ENCODE data around the gene IL1RAPL2.

IL1RAPL2 gene

DNA sequence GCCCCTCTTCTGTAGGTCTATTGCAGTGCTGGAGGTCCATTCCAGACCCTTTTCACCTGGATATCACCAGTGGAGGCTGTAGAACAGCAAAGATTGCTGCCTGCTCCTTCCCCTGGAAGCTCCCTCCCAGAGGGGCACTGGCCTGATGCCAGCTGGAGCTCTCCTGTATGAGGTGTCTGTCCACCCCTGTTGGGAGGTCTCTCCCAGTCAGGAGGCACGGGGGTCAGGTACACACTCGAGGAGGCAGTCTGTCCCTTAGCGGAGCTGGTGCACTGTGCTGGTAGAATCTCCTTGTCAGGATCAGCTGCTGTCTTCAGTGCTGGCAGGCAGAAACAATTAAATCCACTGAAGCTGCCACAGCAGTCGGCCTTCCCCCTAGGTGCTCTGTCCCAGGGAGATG lies 276.6 kb downstream of the IL1RAPL2 start:
- TF ChIP-seq BCL11A (tag by site-specific recombination; IDR thresholded peaks at IDR 0.05; ENCODE audit: low read depth) = no peak
- no peak for TF ChIP-seq ZNF184 (tag by site-specific recombination; IDR thresholded peaks at IDR 0.05)
- TF ChIP-seq ZNF626 (tag by site-specific recombination; IDR thresholded peaks at IDR 0.05) = no peak
- TF ChIP-seq, protein P1, sequence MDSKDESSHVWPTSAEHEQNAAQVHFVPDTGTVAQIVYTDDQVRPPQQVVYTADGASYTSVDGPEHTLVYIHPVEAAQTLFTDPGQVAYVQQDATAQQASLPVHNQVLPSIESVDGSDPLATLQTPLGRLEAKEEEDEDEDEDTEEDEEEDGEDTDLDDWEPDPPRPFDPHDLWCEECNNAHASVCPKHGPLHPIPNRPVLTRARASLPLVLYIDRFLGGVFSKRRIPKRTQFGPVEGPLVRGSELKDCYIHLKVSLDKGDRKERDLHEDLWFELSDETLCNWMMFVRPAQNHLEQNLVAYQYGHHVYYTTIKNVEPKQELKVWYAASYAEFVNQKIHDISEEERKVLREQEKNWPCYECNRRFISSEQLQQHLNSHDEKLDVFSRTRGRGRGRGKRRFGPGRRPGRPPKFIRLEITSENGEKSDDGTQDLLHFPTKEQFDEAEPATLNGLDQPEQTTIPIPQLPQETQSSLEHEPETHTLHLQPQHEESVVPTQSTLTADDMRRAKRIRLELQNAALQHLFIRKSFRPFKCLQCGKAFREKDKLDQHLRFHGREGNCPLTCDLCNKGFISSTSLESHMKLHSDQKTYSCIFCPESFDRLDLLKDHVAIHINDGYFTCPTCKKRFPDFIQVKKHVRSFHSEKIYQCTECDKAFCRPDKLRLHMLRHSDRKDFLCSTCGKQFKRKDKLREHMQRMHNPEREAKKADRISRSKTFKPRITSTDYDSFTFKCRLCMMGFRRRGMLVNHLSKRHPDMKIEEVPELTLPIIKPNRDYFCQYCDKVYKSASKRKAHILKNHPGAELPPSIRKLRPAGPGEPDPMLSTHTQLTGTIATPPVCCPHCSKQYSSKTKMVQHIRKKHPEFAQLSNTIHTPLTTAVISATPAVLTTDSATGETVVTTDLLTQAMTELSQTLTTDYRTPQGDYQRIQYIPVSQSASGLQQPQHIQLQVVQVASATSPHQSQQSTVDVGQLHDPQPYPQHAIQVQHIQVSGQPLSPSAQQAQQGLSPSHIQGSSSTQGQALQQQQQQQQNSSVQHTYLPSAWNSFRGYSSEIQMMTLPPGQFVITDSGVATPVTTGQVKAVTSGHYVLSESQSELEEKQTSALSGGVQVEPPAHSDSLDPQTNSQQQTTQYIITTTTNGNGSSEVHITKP (tag by site-specific recombination; IDR thresholded peaks at IDR 0.05) = no peak
- TF ChIP-seq, protein P2, sequence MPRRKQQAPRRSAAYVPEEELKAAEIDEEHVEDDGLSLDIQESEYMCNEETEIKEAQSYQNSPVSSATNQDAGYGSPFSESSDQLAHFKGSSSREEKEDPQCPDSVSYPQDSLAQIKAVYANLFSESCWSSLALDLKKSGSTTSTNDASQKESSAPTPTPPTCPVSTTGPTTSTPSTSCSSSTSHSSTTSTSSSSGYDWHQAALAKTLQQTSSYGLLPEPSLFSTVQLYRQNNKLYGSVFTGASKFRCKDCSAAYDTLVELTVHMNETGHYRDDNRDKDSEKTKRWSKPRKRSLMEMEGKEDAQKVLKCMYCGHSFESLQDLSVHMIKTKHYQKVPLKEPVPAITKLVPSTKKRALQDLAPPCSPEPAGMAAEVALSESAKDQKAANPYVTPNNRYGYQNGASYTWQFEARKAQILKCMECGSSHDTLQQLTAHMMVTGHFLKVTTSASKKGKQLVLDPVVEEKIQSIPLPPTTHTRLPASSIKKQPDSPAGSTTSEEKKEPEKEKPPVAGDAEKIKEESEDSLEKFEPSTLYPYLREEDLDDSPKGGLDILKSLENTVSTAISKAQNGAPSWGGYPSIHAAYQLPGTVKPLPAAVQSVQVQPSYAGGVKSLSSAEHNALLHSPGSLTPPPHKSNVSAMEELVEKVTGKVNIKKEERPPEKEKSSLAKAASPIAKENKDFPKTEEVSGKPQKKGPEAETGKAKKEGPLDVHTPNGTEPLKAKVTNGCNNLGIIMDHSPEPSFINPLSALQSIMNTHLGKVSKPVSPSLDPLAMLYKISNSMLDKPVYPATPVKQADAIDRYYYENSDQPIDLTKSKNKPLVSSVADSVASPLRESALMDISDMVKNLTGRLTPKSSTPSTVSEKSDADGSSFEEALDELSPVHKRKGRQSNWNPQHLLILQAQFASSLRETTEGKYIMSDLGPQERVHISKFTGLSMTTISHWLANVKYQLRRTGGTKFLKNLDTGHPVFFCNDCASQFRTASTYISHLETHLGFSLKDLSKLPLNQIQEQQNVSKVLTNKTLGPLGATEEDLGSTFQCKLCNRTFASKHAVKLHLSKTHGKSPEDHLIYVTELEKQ (tag by site-specific recombination; IDR thresholded peaks at IDR 0.05; ENCODE audit: borderline replicate concordance) = no peak
- H3K27ac ChIP-seq (ENCODE audit: extremely low read depth, low read depth, low read length) = no peak overlapping the region
- no peaks in the 10 kb centered on the region for H3K4me1 ChIP-seq (ENCODE audit: control insufficient read depth, insufficient read depth, low read length)
- CTCF ChIA-PET = interaction anchor here (0.8 kb wide), 1 partner anchor 373 kb away, joined by 3 read pairs; no protein-coding TSS in a partner anchor
- POLR2A ChIA-PET = no interaction called here
- no peaks in the 10 kb centered on the region for H3K36me3 ChIP-seq (ENCODE audit: control insufficient read depth in 2 of 2, insufficient read depth in 1 of 2, low read length in 2 of 2)
- no peak overlapping the region for H3K4me3 ChIP-seq (ENCODE audit: low read depth, low read length)
- no peaks in the 10 kb centered on the region for H3K9me3 ChIP-seq (ENCODE audit: control insufficient read depth, insufficient read depth, low read depth, low read length)

DNA sequence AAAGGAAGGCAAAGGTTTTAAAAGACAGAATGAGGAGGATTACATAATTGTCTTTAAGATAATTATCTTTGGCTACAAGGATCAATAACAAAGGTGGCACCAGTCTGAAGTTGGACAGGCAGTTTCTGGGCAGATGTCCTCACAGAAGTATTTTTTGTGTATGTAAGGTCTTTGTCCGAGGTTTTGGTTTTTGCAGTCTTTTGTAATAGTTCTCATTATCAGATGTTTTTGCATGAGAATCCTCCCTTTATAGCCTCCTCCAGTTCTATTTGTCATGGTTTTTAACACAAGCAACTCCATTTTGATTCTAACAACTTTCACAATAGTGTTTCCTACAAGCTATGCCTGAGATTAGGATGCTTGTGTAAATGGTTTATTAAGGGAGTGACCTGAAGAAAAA lies 286.2 kb downstream of the IL1RAPL2 start:
- H3K9me3 ChIP-seq (ENCODE audit: control insufficient read depth, insufficient read depth, low read depth, low read length) = no peaks in the 10 kb centered on the region
- no peaks in the 10 kb centered on the region for H3K36me3 ChIP-seq (ENCODE audit: control insufficient read depth in 2 of 2, insufficient read depth in 1 of 2, low read length in 2 of 2)
- CTCF ChIA-PET = no interaction called here
- H3K4me3 ChIP-seq (ENCODE audit: low read depth, low read length) = no peak overlapping the region
- H3K4me1 ChIP-seq (ENCODE audit: control insufficient read depth, insufficient read depth, low read length) = no peaks in the 10 kb centered on the region
- POLR2A ChIA-PET = no interaction called here
- no peak overlapping the region for H3K27ac ChIP-seq (ENCODE audit: extremely low read depth, low read depth, low read length)
- no peak for TF ChIP-seq ZIC2 (tag by site-specific recombination; IDR thresholded peaks at IDR 0.05)
- no peak for TF ChIP-seq ZBTB17 (tag by site-specific recombination; IDR thresholded peaks at IDR 0.05)
- TF ChIP-seq ZSCAN18 (tag by site-specific recombination; IDR thresholded peaks at IDR 0.05) = no peak
- TF ChIP-seq ZNF48 (tag by site-specific recombination; IDR thresholded peaks at IDR 0.05) = no peak
- TF ChIP-seq ZNF433 (tag by site-specific recombination; IDR thresholded peaks at IDR 0.05; ENCODE audit: low read depth) = no peak
- TF ChIP-seq INSM2 (tag by site-specific recombination; IDR thresholded peaks at IDR 0.05) = no peak
- no peak for TF ChIP-seq ZNF132 (tag by site-specific recombination; IDR thresholded peaks at IDR 0.05; ENCODE audit: borderline replicate concordance)
- no peak for TF ChIP-seq ZBTB7A (tag by site-specific recombination; IDR thresholded peaks at IDR 0.05; ENCODE audit: low read depth)
- TF ChIP-seq ZNF639 (tag by site-specific recombination; IDR thresholded peaks at IDR 0.05) = no peak
- no peak for TF ChIP-seq ZNF518A (tag by site-specific recombination; conservative IDR thresholded peaks at IDR 0.05; ENCODE audit: low read depth)
- TF ChIP-seq EGR2 (tag by site-specific recombination; IDR thresholded peaks at IDR 0.05; ENCODE audit: low read depth) = no peak
- TF ChIP-seq ZNF654 (tag by site-specific recombination; IDR thresholded peaks at IDR 0.05; ENCODE audit: low read depth) = no peak
- no peak for TF ChIP-seq ZNF157 (tag by site-specific recombination; IDR thresholded peaks at IDR 0.05)

All from HEK293 (cell line).